Gastroesophageal sphincter (tissue), 3 donors: Measurements from ENCODE around the gene ASPG.

Experiments
- POLR2AphosphoS5 ChIP-seq: sonication (generic); formaldehyde crosslinking; IDR thresholded peaks from one replicate; pipeline ENCODE4 v1.6.1; 2017; ENCODE audit warnings: antibody characterized with exemption
- TF ChIP-seq, protein P1 (sequence below), 4 experiments: fragments of 200-600 bp in 2 of 4; fragments of 450-650 bp in 2 of 4; sonication (generic) in 1 of 4; IDR thresholded peaks; one replicate each; pipeline ENCODE4 v1.5.1; 2017 to 2019; ENCODE audit warnings: antibody characterized with exemption in 4 of 4, mild to moderate bottlenecking in 2 of 4, moderate library complexity in 2 of 4

- TF ChIP-seq, protein P1, sequence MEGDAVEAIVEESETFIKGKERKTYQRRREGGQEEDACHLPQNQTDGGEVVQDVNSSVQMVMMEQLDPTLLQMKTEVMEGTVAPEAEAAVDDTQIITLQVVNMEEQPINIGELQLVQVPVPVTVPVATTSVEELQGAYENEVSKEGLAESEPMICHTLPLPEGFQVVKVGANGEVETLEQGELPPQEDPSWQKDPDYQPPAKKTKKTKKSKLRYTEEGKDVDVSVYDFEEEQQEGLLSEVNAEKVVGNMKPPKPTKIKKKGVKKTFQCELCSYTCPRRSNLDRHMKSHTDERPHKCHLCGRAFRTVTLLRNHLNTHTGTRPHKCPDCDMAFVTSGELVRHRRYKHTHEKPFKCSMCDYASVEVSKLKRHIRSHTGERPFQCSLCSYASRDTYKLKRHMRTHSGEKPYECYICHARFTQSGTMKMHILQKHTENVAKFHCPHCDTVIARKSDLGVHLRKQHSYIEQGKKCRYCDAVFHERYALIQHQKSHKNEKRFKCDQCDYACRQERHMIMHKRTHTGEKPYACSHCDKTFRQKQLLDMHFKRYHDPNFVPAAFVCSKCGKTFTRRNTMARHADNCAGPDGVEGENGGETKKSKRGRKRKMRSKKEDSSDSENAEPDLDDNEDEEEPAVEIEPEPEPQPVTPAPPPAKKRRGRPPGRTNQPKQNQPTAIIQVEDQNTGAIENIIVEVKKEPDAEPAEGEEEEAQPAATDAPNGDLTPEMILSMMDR (IDR thresholded peaks at IDR 0.05): no peak
- TF ChIP-seq POLR2AphosphoS5: no peak
These were observed 32.0 kb downstream of the ASPG start for GRCh38 chr14:104117341-104118005.
